G401.6 (cell line): ENCODE data around the gene SLX9.
"Not testable (repeated sequence)": the region's sequence is repeated elsewhere in the genome, so short reads cannot be mapped to it uniquely, and the experiment has no call there.

Source experiments
- FAIRE-seq: peaks from 2 replicates; lab custom pipeline; 2012; peaks lifted over from hg19 to GRCh38; lab: Jason Lieb, UNC

The SLX9 gene

DNA sequence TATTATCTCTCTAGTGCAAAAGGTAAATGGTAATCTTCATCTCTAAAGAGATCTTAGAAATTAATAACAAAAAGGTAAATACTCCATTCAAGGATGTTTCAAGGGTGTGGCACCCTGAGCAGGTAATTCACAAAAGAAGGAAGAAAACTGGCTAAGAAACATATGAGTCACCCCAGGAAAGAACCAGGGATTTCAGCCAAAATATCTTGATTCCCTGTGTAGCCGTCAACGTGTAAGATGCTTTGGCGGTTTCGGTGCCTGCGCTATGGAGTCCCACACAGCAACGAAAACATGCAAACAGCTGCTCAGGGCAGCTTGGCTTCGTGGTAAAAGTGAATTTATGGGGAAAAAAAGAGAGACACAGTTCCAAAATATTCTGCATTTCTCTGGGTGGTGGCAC is 22.9 kb upstream of the SLX9 start:
- FAIRE-seq: no peak

DNA sequence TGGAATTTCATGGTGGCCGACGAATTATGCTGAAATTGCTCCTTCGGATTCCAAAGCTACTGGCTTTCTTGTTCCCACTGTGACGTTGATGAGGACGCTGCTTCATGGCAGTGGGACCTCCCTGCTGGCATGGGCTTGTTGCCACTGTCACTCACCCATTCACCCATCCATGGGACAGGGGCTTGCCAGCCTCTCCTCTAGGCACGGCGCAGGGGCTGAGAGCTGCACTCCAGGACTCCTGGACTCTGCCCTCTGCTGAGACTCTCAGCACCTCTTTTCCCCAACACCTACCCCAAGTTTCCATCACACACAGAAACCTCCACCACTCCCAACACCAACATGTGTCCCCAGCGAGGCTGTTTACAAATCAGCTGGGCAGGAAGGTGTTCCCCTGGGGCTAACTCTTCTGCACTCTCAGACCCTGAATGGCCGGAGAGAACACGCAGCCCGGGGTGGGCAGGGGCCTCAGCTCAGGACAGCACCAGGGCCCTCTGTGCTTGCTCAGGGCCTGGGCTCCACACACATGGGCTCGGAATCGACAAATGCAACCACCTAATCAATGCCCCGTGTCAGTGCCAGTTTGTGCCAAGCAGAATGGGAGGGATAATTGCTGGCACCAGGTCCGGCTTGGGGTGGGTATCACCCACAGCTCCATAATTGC is 22.3 kb upstream of the SLX9 start:
- FAIRE-seq: no peak

DNA sequence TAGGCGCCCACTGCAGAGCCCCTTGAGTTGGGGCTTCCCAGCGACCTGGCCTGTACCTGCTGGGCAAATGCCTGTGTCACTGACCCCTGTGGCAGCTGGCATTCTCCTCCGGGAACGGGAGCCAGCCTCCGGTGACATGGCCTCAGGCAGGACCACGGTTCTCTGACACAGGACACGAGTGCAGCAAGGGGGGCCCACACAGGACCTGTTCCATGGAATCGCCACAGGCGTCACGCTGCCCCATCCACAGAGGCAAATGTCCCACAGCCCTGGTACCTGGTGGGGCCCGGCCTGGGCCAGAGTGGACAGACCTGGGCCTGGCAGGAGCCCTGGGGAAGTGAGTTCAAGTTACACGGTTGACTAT is 21.7 kb upstream of the SLX9 start:
- FAIRE-seq: no peak

DNA sequence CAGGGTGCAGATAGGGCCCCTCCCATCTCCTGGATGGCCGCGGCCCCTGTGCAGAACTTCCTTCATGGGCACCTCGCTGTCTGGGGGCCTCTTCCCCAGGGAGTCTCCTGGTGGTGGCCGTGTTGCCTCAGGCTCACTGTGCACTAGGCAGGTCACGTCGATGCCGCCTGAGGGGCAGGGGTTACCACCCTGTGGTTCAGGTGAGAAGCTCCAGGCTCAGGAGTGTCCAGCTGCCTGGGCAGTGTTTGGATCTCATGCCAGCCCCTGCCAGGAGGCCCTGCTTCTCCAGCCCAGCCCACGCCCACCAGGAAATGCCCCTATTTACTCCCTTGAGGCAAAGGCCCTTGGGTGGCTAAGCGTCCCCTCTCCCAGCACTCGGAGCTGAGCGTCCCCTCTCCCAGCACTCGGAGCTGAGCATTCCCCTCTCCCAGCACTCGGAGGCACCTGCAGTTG is 21.2 kb upstream of the SLX9 start:
- FAIRE-seq: no peak

DNA sequence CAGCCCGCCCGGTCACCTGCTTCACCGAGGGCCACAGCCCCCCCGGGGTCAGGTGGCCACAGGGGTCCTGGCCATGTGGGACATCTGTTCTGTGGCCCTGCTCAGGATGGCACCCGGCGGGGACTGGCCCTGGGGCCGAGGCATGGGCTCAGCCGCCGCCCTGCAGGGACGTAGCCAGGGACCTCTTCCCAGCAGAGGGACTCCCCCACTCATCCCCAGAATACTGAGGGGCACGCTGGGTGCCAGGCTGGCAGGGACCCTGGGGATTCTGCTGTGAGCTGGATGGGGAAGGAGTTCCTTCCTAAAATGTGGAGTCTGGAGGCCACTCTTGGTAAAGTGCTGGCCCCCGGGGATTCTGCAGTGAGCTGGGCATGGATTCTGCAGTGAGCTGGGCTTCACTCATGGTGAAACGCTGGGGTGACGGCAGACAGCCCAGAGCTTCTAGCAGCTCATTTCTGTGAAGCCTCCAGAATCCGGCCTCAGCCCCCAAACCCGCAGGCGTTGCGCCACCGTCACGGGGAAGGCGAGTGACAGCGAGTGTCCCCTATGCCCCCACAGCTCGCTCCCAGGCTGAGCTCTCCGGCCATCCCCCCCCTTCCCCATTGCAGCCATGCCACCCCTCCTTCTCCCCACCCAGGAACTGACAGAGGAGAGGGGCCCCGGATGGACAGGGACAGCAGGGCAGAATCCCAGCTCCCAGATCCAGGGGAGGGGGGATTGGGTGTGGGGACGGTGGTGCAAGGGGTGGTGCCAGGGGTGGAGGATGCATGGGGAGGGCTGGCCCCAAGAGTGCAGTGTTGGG is 20.5 kb upstream of the SLX9 start:
- no peak for FAIRE-seq

DNA sequence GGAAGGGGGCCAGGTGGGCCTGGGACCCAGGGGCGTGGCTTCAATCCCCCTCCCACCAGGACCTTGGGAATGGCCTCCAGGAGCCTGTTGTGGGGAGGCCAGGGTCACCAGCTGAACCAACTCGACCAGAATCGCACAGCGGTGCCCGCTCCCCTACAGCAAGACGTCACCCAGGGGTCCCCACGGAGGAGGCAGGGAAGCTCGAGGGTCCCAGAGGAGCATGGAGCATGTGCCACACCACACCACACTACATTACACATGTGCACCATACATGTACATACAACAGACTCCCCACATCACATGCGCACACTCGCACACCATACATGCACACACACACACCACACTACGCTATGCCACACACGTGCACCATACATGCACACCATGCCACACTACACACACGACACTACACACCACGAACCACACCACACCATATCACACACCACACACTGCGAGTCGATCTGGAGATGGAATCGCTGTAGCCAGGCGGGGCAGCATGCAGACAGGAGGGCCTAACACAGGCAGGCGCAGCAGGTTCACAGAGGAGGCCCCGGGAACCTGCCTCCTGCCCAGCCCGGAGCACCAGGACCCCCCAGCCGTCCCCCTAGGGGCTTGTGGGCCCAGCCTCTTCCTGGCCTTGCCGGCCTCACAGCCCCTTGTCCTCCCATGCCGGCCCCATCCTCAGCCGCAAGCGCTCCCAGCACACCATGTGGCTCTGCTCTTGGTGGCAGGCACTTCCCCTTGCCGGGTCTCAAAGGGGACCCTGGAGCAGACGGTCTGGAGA is 19.7 kb upstream of the SLX9 start:
- FAIRE-seq: no peak

DNA sequence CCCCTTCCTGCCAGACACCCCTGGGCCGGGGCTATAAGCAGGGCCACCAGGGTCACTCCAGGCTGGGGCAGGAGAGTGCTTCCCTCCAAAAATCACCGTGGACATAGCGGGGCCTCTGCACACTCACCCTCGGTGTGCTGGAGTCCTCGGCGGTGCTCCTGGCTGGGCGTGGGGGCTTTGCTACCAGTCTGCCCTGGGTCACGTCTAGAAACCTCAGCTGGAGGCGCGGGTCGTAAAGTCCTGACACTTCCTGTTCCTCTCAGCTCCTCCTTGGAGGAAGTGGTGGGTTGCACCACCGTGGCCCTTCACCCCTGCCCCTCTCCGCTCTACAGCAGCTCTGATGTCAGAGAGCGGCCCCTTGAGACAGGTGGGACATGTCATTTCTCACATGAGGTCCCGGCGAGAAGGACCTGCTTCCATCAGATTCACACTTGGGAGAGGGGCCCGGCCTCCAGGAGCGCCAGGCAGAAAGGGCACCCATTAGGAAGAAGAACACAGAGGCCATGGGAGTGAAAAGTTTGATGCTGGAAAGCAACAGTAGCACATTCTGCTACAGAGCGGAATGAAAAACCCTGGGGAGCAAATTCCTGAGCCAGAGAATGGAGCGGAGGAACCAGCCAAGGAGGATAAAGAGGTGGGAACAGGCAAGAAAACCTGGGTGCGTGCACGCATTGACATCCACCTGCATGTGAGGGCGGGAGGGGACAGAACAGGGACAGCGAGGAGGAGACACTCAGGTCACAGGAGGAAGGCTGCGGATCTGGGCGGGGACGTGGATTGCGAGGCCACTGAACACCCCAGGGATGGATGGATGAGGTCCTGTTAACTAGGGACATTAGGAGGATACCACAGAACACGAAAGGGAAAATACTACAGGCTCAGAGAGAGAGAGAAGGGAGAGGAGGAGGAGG is 18.9 kb upstream of the SLX9 start, which contains the start of gene ITGB2:
Gene ITGB2, minus strand, starts transcription at position 206 of the 911 bp plus-strand sequence. CDS start 10,117 bp downstream, outside the sequence.
- FAIRE-seq: no peak

DNA sequence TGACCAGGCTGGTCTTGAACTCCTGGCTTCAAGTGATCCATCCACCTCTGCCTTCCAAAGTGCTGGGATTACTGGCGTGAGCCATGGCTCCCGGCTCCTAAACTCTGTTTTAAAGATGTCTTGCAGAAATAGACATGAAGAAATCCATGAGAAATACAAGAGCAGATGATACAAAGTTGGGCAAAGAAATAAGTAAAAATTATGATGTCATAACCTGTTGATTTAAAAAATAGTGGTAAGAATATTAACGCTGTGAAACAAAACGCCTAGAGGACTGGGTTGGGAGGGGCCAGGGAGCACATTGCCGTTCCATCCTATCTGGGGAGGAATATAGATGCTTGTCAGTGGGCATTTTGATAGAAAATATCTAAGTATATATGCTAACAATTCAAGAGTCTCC is 17.9 kb upstream of the SLX9 start:
- FAIRE-seq: no peak

DNA sequence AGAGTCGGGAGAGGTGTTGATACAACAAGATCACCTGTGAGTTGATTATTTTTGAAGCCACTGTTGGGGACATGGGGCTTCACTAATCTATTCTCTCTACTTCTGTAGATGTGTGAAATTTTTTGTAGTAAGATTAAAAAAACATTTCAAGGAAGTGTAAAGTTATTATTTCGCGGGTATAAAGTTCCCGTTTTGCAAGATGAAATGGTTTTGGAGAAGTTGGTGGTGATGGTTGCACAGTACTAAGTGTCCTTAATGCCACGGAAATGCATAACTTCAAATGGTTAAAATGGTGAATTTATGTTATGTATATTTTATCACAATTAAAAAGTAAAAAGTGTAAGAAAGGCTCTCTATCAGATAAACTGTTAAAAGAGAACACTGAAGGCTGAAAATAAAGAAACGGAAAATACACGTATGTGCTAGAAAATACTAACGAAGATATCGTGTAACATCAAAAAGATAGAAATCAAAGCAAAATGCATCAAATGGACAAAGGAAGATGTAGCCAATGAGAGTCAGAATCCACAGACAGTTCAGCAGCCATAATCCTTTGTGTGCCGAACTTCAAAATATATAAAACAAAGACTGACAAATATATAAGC is 16.2 kb upstream of the SLX9 start:
- FAIRE-seq: no peak

DNA sequence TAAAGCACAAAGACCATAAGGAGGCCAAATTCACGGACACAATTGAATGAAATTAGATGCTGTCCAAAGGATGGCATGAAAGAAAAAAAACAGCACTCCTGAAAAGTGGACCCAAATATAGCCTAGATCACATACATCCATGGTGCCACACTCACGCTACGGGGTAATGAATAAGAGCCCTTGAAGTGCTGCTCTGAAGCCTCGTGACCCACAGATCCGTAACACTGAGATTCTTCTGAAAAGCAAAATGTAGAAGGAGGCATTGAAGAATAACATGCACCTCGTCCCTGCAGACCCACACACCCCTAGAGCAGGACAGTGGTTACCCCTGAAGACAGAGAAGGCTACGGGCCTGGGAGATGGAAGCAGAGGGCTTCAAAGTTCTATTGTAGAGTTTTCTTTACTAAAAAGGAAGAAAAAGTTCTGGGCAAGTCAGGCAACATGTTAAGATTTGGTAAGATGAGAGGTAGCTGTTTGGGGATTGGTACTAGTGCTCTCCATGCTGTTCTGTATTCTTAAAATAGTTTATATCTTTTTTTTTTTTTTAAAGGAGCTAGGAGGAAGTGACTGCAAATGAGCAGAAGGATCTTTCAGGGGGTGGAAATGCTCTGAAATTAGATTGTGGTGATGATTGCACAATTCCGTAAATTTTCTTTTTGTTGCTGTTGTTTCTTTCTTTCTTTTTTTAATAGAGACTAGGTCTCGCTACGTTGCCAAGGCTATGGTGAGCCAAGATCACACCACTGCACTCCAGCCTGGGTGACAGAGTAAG is 15.0 kb upstream of the SLX9 start:
- no peak for FAIRE-seq

DNA sequence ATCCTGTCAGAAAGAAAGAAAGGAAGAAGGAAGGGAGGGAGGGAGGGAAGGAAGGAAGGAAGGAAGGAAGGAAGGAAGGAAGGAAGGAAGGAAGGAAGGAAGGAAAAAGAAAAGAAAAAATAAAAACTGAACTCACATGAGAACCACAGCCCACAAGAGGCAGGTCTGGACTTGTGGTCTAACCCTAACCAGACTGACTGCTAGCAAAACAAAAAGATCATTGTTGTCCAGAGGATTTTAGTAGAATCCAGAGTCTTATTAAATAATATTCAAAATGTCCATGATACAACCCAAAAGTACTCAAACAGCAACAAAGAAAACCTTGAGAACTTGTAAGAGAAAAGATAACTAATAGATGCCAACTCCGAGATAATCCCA is 14.5 kb upstream of the SLX9 start:
- FAIRE-seq: no peak

DNA sequence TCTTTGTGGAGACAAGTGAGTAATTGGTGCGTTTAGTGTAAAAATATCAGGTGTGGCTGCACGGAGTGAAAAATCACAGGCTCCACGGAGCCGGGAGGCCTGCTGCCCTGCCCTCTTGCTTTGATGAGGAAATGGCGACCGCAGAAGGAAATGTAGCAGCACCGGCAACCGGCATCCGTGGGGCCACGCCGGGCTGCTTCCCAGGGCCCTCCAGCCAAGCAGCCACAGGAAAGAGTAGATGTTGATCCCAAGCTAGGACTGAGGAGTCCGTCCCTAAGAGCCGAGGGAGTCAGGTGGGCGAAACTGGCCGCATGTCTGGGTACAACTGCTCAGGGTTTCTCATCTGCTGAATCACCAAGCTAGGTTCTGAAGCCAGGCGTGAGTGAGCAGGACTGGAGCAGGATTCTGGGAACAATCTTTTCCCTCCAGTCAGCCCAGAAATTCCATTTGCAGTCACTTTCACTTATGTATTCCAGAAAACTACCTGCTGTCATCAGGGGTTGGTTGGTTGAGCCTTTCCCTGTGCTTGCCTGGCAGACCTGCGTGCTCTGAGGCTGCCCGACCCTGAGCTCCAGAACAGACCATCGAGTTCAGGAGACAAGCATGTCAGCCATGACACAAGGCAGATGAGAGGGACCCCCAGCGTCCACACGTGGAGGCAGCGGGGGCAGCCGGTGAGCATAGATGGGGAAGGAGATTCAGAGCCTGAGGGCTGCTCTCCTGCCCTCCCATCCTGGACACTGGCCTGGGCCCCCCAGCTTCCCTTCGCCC is 13.3 kb upstream of the SLX9 start:
- no peak for FAIRE-seq

DNA sequence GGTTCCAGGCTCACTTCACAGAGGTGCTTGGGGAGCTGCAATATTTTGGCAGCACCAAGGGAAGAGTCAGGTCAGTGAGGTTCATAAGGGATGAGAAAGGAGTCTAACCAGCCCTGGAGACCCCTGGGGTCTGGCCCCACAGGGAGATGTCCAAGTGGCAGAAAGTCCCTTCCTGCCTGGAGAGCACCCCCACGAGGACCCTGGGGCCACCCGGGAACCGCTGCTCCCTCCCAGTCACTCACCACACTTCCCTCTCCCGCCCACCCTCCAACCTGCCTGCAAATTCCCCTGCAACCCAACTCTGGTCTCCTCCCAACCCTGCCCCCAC is 12.6 kb upstream of the SLX9 start:
- no peak for FAIRE-seq

DNA sequence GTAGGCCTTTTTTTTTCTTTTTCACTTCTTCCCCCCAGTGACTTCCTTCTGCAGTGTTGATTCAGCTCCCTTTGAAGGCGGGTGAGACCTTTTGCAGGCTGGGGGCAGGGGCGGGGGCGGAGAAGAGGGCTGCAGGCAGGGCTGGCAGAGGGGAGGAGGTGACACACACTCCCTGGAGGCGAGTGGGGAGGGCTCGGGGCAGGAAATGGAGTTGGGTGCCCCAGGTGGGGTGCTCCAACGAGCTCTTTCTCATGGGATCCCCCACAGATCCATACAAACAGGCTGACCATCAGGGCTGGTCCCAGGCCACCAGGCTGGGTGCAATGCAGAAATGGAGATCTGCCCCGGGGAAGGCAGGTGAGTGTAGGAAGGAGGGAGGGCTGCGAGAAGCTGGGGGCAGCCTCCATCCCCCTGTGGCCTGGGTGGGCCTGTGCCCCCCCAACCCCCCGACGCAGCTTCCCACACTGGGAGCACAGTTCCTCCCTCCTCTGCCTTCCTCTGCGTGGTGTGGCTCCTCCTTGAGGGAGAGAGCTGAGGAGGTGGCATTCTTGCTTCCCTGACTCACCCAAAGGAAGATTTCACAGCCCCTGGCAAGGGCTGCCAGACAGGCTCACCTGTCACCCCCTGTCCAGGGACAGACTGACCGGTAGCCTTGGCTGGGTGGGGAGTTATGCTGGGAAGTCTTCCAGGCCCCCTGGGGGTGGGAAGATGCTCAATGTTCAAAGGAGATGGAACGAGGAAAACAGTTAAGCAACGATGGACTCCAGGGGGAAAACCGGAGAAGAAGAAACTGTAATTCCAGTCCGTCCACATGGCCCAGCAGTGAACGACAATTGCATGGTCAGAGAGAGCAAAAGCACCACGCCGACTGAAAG is 12.0 kb upstream of the SLX9 start:
- no peak for FAIRE-seq

DNA sequence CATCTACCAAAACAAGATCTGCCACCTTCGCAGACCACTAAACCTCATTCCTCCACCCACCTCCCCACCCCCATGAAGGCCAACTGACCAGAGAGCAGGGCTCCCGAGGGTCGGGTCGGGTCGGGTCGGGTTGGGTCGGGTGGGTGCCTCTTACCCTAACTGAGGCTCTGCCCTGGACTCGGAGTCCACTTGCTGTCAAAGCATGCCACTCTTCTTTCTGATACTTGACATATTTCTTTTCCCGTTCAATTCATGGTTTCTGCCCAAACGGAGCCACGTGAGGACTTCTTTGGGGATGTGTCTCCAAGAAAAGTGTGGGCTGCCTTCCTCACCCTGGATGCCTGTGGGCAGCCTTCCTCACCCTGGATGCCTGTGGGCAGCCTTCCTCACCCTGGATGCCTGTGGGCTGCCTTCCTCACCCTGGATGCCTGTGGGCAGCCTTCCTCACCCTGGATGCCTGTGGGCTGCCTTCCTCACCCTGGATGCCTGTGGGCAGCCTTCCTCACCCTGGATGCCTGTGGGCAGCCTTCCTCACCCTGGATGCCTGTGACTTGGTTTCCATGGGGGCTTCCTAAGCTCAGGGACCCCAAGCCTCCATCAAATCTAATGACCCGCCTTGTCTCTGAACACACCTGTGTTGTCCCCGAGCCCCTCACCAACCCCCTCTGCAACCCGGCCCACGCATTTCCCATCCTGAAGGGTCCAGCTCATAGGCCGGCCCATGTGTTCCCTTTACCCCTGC is 11.2 kb upstream of the SLX9 start:
- FAIRE-seq: not testable (repeated sequence)

DNA sequence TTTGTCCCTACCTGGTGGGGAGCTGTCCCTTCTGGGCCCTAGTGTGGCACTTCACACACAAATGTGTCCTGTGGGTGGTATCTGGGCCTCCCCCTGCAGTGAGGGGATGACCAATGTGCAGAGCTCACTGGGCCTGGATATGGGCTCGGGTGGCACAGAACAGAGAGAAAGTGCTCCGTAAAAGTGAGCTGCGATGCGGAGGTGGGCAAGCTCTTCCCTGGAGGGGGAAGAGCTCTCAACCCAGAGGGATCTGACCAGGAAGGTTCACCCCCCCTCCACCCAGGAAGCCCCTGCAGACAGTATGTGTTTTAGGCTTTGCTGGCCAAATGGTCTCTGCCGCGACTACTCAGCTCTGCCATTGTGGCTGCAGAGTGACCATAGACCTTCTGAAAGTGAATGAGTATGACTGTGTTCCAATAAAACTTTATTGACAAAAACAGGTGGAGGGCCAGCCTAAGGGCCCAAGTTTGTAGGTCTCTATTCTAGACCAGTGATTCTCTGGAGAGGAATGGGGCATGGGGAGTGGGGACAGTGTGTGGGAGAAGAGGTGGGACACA is 10.5 kb upstream of the SLX9 start:
- FAIRE-seq: no peak

DNA sequence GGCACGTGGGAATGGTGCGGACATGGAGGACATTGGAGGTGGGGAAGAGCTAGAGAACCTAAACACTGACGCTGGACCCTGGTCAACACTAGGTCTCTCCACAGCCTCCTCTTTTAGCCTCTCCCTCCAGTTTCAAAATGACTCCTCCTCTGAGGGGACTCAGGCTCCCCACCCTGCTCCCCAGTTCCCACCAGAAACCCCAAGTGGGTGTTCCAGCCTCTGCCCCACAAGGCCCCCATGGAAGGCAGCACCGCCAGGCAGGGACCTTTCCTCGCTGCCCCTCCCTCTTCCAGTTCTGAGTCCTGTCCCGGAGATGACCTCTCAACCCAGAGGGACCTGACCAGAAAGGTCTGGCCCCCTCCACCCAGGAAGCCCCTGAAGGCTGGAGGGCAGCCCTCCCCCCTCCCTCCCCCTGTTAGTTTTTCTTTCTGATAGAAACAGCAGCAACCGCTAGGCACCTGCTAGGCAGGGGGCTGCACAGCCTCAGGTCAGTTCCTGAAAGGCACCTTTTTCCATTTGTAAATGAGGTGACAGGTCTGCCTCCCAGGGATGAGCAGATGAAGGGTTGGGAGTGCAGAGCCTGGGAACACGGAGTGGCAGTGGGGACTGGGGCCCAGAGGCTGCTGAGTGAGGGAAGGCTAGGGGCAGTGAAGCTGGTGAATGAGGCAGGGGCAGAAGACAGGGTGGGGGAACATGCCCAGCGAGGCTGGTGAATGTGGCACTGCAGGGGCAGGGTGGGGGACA is 9.9 kb upstream of the SLX9 start:
- no peak for FAIRE-seq
